OCI-LY3 (cell line): ENCODE measurements around the gene MUC12.

Experiments used
- H2AFZ ChIP-seq: fragments of 200-600, 300-600 bp; shearing (Covaris generic); 2 replicates; pipeline ENCODE4 v1.6.0; 2014; ENCODE audit warnings: antibody characterized with exemption, low read depth, low read length
- H3K27ac ChIP-seq: fragments of 200-600, 300-600 bp; sonication (generic); 2 replicates; pipeline ENCODE4 v1.5.1; 2014; ENCODE audit warnings: mild to moderate bottlenecking, low read length, moderate library complexity, mixed read lengths
- H3K27me3 ChIP-seq: fragments of 200-600, 300-600 bp; sonication (generic); 2 replicates; pipeline ENCODE4 v1.6.1; 2014; ENCODE audit warnings: low read depth, low read length, mixed read lengths
- H3K36me3 ChIP-seq: fragments of 200-600, 300-600 bp; sonication (generic); replicated peaks from 2 replicates; pipeline ENCODE3; 2014; ENCODE audit warnings: low read depth, low read length, mixed read lengths
- H3K4me1 ChIP-seq: fragments of 300-600, 200-600 bp; sonication (generic); 2 replicates; pipeline ENCODE4 v1.6.1; 2014; ENCODE audit warnings: low read length, mixed read lengths
- H3K4me2 ChIP-seq: fragments of 200-600, 300-600 bp; sonication (generic); 2 replicates; pipeline ENCODE4 v1.6.1; 2014; ENCODE audit warnings: low read length, mixed read lengths
- H3K4me3 ChIP-seq: fragments of 300-600, 200-600 bp; sonication (generic); 2 replicates; pipeline ENCODE4 v1.5.1; 2014; ENCODE audit warnings: antibody characterized with exemption, mild to moderate bottlenecking, low read length, moderate library complexity
- H3K79me2 ChIP-seq: fragments of 300-600, 200-600 bp; shearing (Covaris generic); 2 replicates; pipeline ENCODE4 v1.6.1; 2014; ENCODE audit warnings: mild to moderate bottlenecking, low read length, mixed read lengths
- H3K9ac ChIP-seq: fragments of 300-600, 200-600 bp; shearing (Covaris generic); 2 replicates; pipeline ENCODE4 v1.6.0; 2014; ENCODE audit warnings: mild to moderate bottlenecking, low read length, moderate library complexity
- H3K9me3 ChIP-seq: fragments of 200-600, 300-600 bp; shearing (Covaris generic); 2 replicates; pipeline ENCODE4 v1.6.1; 2014; ENCODE audit warnings: low read length, mixed read lengths; ENCODE audit not compliant: insufficient read depth
- H4K20me1 ChIP-seq: fragments of 200-600, 300-600 bp; sonication (generic); 2 replicates; pipeline ENCODE4 v1.6.1; 2016; ENCODE audit warnings: low read length, mixed read lengths; ENCODE audit not compliant: insufficient read depth
- EZH2phosphoT487 ChIP-seq: fragments of 200-600 bp; shearing (Covaris generic); IDR thresholded peaks from 2 replicates; pipeline ENCODE4 v1.6.1; 2018; ENCODE audit warnings: antibody characterized with exemption, mixed run types, low read depth
- TF ChIP-seq, protein P1 (sequence below): fragments of 200-600, 300-600 bp; sonication (generic); IDR thresholded peaks from 2 replicates; pipeline ENCODE4 v1.5.1; 2014; ENCODE audit warnings: antibody characterized with exemption, low read length, low read depth

Gene MUC12

DNA sequence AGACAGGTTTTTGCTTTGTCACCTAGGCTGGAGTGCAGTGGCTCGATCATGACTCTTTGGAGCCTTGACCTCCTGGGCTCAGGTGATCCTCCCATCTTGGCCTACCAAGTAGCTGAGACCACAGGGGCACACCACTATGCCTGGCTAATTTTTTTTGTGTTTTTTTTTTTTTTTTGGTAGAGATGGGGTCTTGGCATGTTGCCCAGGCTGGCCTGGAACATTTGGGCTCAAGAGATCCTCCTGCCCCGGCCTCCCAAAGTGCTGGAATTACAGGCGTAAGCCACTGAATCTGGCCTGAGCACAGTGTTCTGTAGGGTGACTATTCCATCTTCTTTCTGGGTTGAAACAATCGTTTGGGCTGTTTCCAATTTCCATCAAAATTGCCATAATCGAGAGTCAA is 21.6 kb upstream of the MUC12 start:
- H4K20me1 ChIP-seq: no peaks in the 10 kb centered on the region
- no peak overlapping the region for H3K27ac ChIP-seq
- H2AFZ ChIP-seq: no peak overlapping the region
- H3K9ac ChIP-seq: no peak overlapping the region
- peaks cover 15% of the 10 kb centered on the region; the same call in 1 of the 2 replicates for H3K27me3 ChIP-seq
- no peaks in the 10 kb centered on the region for H3K36me3 ChIP-seq
- no peak for TF ChIP-seq EZH2phosphoT487
- TF ChIP-seq, protein P1, sequence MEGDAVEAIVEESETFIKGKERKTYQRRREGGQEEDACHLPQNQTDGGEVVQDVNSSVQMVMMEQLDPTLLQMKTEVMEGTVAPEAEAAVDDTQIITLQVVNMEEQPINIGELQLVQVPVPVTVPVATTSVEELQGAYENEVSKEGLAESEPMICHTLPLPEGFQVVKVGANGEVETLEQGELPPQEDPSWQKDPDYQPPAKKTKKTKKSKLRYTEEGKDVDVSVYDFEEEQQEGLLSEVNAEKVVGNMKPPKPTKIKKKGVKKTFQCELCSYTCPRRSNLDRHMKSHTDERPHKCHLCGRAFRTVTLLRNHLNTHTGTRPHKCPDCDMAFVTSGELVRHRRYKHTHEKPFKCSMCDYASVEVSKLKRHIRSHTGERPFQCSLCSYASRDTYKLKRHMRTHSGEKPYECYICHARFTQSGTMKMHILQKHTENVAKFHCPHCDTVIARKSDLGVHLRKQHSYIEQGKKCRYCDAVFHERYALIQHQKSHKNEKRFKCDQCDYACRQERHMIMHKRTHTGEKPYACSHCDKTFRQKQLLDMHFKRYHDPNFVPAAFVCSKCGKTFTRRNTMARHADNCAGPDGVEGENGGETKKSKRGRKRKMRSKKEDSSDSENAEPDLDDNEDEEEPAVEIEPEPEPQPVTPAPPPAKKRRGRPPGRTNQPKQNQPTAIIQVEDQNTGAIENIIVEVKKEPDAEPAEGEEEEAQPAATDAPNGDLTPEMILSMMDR: no peak
- H3K4me3 ChIP-seq: no peak overlapping the region
- no peak overlapping the region for H3K4me2 ChIP-seq
- H3K79me2 ChIP-seq: no peaks in the 10 kb centered on the region
- no peaks in the 10 kb centered on the region for H3K9me3 ChIP-seq
- H3K4me1 ChIP-seq: no peaks in the 10 kb centered on the region

DNA sequence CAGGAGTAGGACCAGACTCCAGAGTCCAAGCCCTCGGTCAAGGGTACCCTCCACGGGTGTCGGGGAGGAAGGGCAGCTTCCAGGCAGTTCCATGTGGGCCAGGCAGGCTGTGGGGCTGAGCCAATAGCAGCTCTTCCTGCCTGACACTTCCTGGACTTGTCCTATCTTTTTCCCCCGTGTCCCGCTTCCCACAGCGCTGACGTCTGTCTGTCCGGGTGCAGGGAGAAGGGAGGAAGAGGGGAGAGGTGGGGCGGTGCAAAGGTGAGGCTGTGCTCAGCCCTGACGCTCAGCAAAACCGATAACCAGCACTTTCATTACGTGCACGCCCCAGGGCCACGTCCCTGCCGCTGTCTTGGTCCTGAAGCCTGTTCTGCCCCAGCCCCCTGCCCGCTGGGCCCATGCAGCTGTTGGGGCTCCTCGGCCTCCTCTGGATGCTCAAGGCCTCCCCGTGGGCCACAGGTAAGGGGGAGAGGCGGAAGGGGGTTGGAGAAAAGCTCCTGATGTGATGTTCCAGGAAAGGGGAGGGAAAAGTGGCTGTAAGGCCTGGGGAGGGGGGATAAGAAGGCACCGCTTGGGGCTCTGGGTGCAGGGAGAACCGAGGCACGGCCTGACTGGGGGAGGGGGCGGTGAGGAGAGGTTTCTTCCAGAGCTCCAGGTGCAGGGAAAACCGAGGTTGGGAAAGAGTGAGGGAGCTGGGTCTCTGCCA is 20.0 kb upstream of the MUC12 start, which contains the start of gene MUC3A:
Gene MUC3A, plus strand, starts transcription at position 308 of the 706 bp plus-strand sequence. Its CDS starts 91 bp downstream, at position 399.
- no peak within 1 kb of the TSS for H3K27ac ChIP-seq
- no peak within 1 kb of the TSS for H3K9ac ChIP-seq
- no peak for TF ChIP-seq EZH2phosphoT487
- TF ChIP-seq, protein P1: no peak
- H4K20me1 ChIP-seq: no peaks in the 10 kb centered on the region
- no peak within 1 kb of the TSS for H3K4me3 ChIP-seq
- no peak within 1 kb of the TSS for H2AFZ ChIP-seq
- H3K4me2 ChIP-seq: no peak within 1 kb of the TSS
- peaks cover 24% of the 10 kb centered on the region; the same call in 1 of the 2 replicates for H3K27me3 ChIP-seq
- no peaks in the 10 kb centered on the region for H3K36me3 ChIP-seq
- H3K9me3 ChIP-seq: no peaks in the 10 kb centered on the region
- no peaks in the 10 kb centered on the region for H3K4me1 ChIP-seq
- H3K79me2 ChIP-seq: no peaks in the 10 kb centered on the region

DNA sequence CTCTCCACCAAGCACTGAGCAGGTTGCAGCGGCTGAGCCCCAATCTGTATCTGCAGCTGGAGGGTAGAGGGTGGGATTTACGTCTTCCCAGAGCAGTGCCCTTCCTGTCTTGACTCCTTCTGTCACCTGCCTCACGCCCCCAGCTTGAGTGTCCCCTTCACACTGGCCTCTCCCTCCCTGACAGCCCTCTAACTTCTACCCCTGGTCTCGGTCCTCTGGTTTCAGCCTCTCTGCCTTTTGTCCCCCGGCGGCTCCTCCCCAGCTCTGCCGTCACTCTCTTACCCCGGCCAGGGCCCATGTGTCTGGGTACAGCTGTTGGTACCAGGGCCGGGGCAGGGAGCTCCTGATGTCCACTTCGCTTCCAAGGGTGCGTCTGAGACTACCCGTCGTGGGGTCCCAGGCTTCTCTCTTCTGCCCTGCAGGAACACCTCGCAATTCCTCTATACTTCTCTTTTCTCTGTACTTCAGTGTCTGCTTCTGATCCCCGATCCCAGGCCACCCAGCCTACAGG is 19.4 kb upstream of the MUC12 start:
- H3K36me3 ChIP-seq: no peaks in the 10 kb centered on the region
- no peaks in the 10 kb centered on the region for H3K9me3 ChIP-seq
- no peak overlapping the region for H3K27ac ChIP-seq
- TF ChIP-seq, protein P1: no peak
- TF ChIP-seq EZH2phosphoT487: no peak
- H4K20me1 ChIP-seq: no peaks in the 10 kb centered on the region
- no peak overlapping the region for H2AFZ ChIP-seq
- H3K4me1 ChIP-seq: no peaks in the 10 kb centered on the region
- no peak overlapping the region for H3K4me2 ChIP-seq
- H3K79me2 ChIP-seq: no peaks in the 10 kb centered on the region
- no peak overlapping the region for H3K4me3 ChIP-seq
- peaks cover 24% of the 10 kb centered on the region; the same call in 1 of the 2 replicates for H3K27me3 ChIP-seq
- no peak overlapping the region for H3K9ac ChIP-seq

DNA sequence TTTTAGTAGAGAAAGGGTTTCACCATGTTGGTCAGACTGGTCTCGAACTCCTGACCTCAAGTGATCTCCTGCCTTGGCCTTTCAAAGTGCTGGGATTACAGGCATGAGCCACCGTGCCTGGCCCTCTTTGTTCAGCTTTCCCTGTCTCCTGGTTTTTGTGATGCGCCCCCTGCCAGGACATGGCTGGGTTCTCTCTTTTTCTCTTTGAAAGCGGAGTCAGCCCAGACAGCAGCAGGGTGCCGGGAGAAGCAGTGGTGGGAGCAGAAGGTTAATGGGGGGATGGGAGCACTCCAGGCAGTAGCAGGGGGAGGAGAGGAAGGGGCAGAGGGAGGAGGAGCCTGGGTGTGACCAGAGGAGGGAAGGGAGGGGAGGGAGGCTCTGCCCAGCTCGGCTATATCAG is 18.2 kb upstream of the MUC12 start:
- no peaks in the 10 kb centered on the region for H3K9me3 ChIP-seq
- H3K27me3 ChIP-seq: peaks cover 24% of the 10 kb centered on the region; the same call in 1 of the 2 replicates
- H3K79me2 ChIP-seq: no peaks in the 10 kb centered on the region
- no peak overlapping the region for H3K9ac ChIP-seq
- no peak overlapping the region for H3K27ac ChIP-seq
- H3K36me3 ChIP-seq: no peaks in the 10 kb centered on the region
- H2AFZ ChIP-seq: no peak overlapping the region
- H4K20me1 ChIP-seq: no peaks in the 10 kb centered on the region
- no peak for TF ChIP-seq EZH2phosphoT487
- TF ChIP-seq, protein P1: no peak
- no peak overlapping the region for H3K4me3 ChIP-seq
- H3K4me2 ChIP-seq: no peak overlapping the region
- no peaks in the 10 kb centered on the region for H3K4me1 ChIP-seq
